Choroid plexus epithelial cell (primary cell): Measurements from ENCODE around the gene TSPAN16.
"Not testable (repeated sequence)": the region's sequence is repeated elsewhere in the genome, so short reads cannot be mapped to it uniquely, and the experiment has no call there.

Experiments
- DNase-seq: peaks from one replicate; pipeline ENCODE4 v3.0.0-alpha.2; 2010; ENCODE audit warnings: low read depth
- H3K4me3 ChIP-seq: 2 replicates; pipeline ENCODE4 v1.5.1; 2011; ENCODE audit warnings: low read depth, mild to moderate bottlenecking, control low read depth, low read length, moderate library complexity
- TF ChIP-seq, protein P1 (sequence below): conservative IDR thresholded peaks from 2 replicates; pipeline ENCODE4 v1.5.1; 2011; ENCODE audit warnings: low read depth, mild to moderate bottlenecking, control low read depth, inconsistent platforms, low read length, moderate library complexity

Gene TSPAN16

DNA sequence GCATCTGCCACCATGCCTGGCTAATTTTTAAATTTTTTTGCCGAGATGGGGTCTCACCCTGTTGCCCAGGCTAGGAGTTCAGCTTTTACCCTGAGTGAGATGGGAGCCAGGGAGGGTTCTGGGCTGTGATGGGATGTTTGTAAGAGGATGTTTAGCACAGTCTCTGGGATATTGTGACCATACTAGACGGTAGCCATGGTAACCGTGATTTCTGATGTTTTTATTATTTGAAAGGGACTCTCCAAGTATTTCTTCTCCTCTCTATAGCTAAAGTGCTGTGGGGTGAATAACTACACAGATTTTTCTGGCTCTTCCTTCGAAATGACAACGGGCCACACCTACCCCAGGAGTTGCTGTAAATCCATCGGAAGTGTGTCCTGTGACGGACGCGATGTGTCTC lies 10.4 kb downstream of the TSPAN16 start:
- TF ChIP-seq, protein P1, sequence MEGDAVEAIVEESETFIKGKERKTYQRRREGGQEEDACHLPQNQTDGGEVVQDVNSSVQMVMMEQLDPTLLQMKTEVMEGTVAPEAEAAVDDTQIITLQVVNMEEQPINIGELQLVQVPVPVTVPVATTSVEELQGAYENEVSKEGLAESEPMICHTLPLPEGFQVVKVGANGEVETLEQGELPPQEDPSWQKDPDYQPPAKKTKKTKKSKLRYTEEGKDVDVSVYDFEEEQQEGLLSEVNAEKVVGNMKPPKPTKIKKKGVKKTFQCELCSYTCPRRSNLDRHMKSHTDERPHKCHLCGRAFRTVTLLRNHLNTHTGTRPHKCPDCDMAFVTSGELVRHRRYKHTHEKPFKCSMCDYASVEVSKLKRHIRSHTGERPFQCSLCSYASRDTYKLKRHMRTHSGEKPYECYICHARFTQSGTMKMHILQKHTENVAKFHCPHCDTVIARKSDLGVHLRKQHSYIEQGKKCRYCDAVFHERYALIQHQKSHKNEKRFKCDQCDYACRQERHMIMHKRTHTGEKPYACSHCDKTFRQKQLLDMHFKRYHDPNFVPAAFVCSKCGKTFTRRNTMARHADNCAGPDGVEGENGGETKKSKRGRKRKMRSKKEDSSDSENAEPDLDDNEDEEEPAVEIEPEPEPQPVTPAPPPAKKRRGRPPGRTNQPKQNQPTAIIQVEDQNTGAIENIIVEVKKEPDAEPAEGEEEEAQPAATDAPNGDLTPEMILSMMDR, result no peak
- H3K4me3 ChIP-seq, result no peak overlapping the region
- DNase-seq, result no peak

DNA sequence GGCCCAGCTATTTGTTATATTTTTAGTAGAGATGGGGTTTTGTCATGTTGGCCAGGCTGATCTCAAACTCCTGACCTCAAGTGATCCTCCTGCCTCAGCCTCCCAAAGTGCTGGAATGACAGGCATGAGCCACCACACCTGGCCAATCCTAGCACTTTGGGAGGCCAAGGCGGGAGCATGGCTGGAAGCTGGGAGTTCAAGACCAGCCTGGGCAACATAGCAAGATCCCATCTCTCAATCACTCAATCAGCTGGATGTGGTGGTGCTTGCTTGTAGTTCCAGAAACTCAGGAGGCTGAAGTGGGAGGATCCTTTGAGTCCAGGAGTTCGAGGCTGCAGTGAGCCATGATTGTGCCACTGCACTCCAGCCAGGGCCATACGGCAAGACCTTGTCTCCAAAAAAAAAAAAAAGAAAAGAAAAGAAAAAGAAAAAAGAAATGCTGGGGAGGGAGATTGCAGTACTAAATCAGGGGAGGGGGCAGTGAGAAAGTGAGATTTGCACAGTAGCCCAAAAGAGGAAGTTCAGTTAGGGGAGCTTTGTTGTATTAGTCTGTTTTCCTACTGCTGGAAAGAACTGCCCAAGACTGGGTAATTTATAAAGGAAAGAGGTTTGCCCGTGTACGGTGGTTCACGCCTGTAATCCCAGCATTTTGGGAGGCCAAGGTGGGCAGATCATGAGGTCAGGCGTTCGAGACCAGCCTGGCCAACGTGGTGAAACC lies 24.5 kb downstream of the TSPAN16 start:
- not testable (repeated sequence) for H3K4me3 ChIP-seq, DNase-seq

DNA sequence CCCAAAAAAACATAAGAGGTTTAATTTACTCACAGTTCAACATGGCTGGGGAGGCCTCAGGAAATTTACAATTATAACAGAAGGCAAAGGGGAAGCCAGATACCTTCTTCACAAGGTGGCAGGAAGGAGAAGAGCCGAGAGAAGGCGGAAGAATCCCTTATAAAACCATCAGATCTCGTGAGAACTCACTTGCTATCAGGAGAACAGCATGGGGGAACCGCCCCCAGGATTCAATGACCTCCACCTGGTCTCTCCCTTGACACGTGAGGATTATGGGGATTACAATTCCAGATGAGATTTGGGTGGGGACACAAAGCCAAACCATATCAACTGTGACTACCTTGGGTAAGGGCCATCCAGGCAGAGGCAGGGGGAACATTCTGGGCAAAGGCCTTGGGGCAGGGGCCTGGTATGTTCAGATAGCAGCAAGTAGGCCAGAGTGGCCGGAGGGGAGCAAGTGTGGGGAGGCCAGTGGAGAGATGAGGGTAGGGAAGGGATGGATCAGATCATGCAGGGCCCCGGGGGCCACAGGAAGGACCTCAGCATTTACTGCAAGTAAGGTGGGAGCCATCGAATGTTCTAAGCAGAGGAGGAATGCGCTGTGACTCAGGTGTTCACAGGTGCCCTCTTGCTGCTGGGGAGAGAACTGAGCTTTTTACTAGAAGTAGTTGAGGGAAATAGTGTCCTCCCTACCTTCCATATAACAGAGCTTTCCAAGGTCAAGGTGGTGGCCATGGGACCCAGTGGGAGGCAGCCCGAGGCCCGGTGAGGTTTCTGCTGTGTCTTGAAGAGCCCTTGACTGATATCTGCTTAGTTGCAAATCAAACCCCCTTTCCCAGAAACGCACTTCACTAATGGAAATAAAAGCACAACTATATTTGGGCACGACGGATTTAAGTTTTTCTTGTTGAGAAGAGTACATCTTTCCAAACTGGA lies 25.5 kb downstream of the TSPAN16 start:
- H3K4me3 ChIP-seq, result no peak overlapping the region
- DNase-seq, result no peak
- TF ChIP-seq, protein P1, result peak; percentile 12

DNA sequence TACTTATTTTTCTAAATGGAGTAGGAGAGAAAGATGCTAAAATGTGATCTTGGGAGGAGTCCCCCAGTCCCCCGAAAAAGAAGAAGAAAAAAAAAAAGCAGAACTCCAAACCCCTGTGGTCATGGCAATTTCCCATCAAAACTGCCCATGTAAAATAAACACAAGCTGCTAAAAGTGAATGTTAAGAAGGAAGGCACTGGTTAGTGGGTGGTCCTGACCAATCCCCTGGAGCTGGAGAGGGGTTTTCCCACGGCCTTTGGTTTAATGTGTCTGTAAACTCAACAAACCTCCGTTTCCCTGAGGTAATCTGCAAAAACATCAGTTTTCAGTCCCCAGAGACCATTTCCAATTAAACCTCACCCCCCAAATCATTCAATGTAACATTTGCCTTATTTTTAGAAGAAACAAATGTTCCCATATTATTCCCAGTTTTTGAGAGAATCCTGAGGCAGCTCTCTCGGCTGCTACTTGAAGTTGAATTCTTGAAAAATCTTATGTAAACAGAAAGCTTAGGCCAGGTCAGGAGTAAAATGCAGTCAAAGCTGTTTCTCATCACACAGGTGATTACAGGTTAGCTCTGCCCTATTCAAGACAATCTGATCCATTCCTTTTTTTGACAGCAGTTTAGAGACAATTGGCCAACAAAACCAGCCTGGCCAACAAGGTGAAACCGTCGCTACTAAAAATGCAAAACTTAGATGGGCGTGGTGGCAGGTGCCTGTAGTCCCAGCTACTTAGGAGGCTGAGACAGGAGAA lies 26.5 kb downstream of the TSPAN16 start:
- peak; percentile 26 for DNase-seq
- no peak overlapping the region for H3K4me3 ChIP-seq
- TF ChIP-seq, protein P1, result no peak

DNA sequence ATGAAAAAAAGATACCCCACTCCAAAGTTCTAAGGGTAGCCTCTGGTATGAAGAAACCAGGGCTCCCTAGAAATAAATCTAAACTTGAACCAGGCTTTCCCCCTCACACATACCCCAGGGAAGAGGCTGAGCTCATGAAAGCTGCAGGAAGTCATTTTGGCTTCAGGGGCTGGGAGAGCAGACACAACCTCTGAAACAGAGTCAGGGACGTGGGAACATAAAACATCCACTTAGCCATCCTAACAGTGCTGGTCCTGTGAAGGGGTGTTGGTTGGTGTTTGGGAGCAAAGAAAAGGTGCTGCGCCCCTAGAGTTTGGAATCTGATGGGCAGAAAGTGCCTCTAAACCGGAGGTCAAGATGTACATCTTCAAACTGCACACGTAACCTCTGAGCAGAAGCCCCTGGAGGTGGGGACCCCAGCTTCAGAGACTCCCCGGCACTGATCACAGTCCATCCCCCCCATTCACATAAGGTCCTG lies 27.7 kb downstream of the TSPAN16 start:
- TF ChIP-seq, protein P1, result peak; percentile 12
- DNase-seq, result peak; percentile 18
- H3K4me3 ChIP-seq, result no peak overlapping the region

DNA sequence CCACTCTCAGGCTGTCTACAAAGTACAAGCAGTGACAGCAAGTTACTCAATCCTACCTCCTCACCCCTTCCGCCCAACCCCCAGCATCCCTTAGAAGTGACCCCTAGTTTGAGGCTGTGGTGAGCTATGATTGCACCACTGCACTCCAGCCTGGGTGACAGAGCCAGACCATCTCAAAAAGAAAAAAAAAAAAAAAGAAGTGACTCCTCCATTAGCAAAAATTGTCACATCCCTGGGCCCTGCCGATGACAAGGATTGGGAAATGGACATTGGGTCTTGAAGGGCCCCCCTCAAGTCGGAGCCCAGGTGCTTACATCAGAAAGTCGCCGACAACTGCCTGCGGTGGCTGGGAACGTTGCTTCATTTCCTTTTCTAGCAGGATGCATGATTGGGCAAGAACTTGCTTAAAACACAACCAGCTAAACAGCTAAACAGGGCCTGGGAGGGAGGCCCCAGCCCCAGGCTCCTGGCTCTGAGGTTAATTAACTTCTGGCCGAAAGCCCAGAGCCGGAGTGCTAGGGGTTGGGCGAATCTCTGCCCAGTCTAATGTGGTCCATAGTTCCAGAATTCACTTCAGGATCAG lies 28.2 kb downstream of the TSPAN16 start:
- peak; percentile 97 for DNase-seq
- H3K4me3 ChIP-seq, result peak overlapping the region; percentile 18
- TF ChIP-seq, protein P1, result no peak
